H1 (cell line): ENCODE measurements around the gene NR3C2. TPM values are rescaled to one million over a fixed set of nuclear protein-coding genes. Genes with fewer than 3 reads are reported as not detected.

ENCODE experiments used
- CTCF ChIA-PET: fragments of 300-600 bp; sonication (Branson Sonifier 250); formaldehyde crosslinking; loops from one replicate; lab custom pipeline; 2021; ENCODE audit not compliant: partially characterized antibody; lab: Charles Lee
- POLR2A ChIA-PET: fragments of 300-600 bp; sonication (Branson Sonifier 250); formaldehyde crosslinking; loops from one replicate; lab custom pipeline; 2021; ENCODE audit warnings: inconsistent platforms; ENCODE audit not compliant: partially characterized antibody; lab: Charles Lee
- DNase-seq, 2 experiments: peaks; one replicate each; pipeline versions ENCODE4 v3.0.0 to v3.0.0-alpha.2; 2010 to 2022; ENCODE audit warnings: low spot score in 2 of 2, low read depth in 1 of 2, mixed read lengths in 1 of 2
- FAIRE-seq: peaks from 2 replicates; lab custom pipeline; 2011; peaks lifted over from hg19 to GRCh38; lab: Jason Lieb, UNC
- H2AFZ ChIP-seq: 2 replicates; pipeline ENCODE4 v1.8.1; 2012; ENCODE audit warnings: low read length, inconsistent platforms
- H2AK5ac ChIP-seq: 2 replicates; pipeline ENCODE4 v1.6.1; 2013; ENCODE audit warnings: low read depth, low read length
- H2BK120ac ChIP-seq: replicated peaks from 2 replicates; pipeline ENCODE3; 2013; ENCODE audit warnings: low read depth, low read length, inconsistent platforms
- H2BK12ac ChIP-seq: 2 replicates; pipeline ENCODE4 v1.6.1; 2013; ENCODE audit warnings: low read depth, low read length
- H2BK15ac ChIP-seq: 2 replicates; pipeline ENCODE4 v1.6.1; 2013; ENCODE audit warnings: low read length
- H2BK20ac ChIP-seq: 2 replicates; pipeline ENCODE4 v1.6.1; 2013; ENCODE audit warnings: low read length
- H2BK5ac ChIP-seq: 2 replicates; pipeline ENCODE4 v1.6.1; 2013; ENCODE audit warnings: low read depth, low read length
- H3K14ac ChIP-seq: 2 replicates; pipeline ENCODE4 v1.6.1; 2013; ENCODE audit warnings: inconsistent platforms; ENCODE audit not compliant: insufficient read length
- H3K18ac ChIP-seq: 2 replicates; pipeline ENCODE4 v1.6.1; 2013; ENCODE audit warnings: low read length; ENCODE audit errors: extremely low read depth
- H3K23ac ChIP-seq: 2 replicates; pipeline ENCODE4 v1.6.1; 2013; ENCODE audit warnings: inconsistent platforms; ENCODE audit not compliant: insufficient read length
- H3K23me2 ChIP-seq: 2 replicates; pipeline ENCODE4 v1.6.1; 2013; ENCODE audit warnings: low read depth, low read length
- H3K27ac ChIP-seq: 2 replicates; pipeline ENCODE4 v1.6.1; 2011; ENCODE audit warnings: low read depth, low read length, inconsistent platforms
- H3K27me3 ChIP-seq, 4 experiments: replicated peaks in 1 of 4; 1 replicate in 1 of 4; 2 replicates in 3 of 4; pipeline versions ENCODE4 v1.6.1 to v1.8.1; 2011 to 2013; ENCODE audit warnings: low read length in 3 of 4, mild to moderate bottlenecking in 3 of 4, inconsistent platforms in 2 of 4, mixed read lengths in 2 of 4, moderate library complexity in 1 of 4; ENCODE audit not compliant: control insufficient read depth in 3 of 4, insufficient read depth in 3 of 4; ENCODE audit errors: extremely low read depth in 1 of 4
- H3K36me3 ChIP-seq, 4 experiments: 2 replicates each; pipeline versions ENCODE4 v1.6.1 to v1.8.1; 2011 to 2013; ENCODE audit warnings: mild to moderate bottlenecking in 4 of 4, low read length in 3 of 4, moderate library complexity in 2 of 4, control low read depth in 1 of 4, inconsistent platforms in 1 of 4; ENCODE audit not compliant: insufficient read depth in 4 of 4, control insufficient read depth in 2 of 4
- H3K4ac ChIP-seq: replicated peaks from 2 replicates; pipeline ENCODE3; 2013; ENCODE audit warnings: low read length, low read depth, mixed read lengths, inconsistent platforms; ENCODE audit not compliant: insufficient read length
- H3K4me1 ChIP-seq, 4 experiments: replicated peaks in 1 of 4; 1 replicate in 1 of 4; 2 replicates in 3 of 4; pipeline versions ENCODE4 v1.6.1 to v1.8.1; 2011 to 2013; ENCODE audit warnings: low read length in 3 of 4, inconsistent platforms in 2 of 4, mixed read lengths in 1 of 4; ENCODE audit not compliant: insufficient read depth in 4 of 4, control insufficient read depth in 3 of 4
- H3K4me2 ChIP-seq, 2 experiments: 2 replicates each; pipeline versions ENCODE4 v1.6.1 to v1.8.1; 2011 to 2013; ENCODE audit warnings: low read depth in 2 of 2, low read length in 2 of 2, control low read depth in 1 of 2, inconsistent platforms in 1 of 2, mild to moderate bottlenecking in 1 of 2; ENCODE audit not compliant: insufficient read depth in 1 of 2
- H3K4me3 ChIP-seq, 4 experiments: fragments of 200-600, 300-600 bp in 1 of 4; sonication (generic), shearing (Covaris generic), sonication (Bioruptor Twin) in 1 of 4; 2 replicates each; pipeline versions ENCODE4 v1.5.1 to v1.8.1; 2011 to 2016; ENCODE audit warnings: low read length in 4 of 4, low read depth in 3 of 4, control low read depth in 2 of 4, inconsistent platforms in 2 of 4, mild to moderate bottlenecking in 2 of 4, mixed read lengths in 1 of 4, moderate library complexity in 1 of 4; ENCODE audit not compliant: insufficient read depth in 2 of 4; ENCODE audit errors: extremely low read depth in 1 of 4
- H3K56ac ChIP-seq: replicated peaks from 2 replicates; pipeline ENCODE3; 2013; ENCODE audit warnings: low read depth, mild to moderate bottlenecking, mixed read lengths, low read length, inconsistent platforms; ENCODE audit not compliant: insufficient read length
- H3K79me1 ChIP-seq: 2 replicates; pipeline ENCODE4 v1.6.1; 2013; ENCODE audit warnings: low read depth, low read length, control low read depth
- H3K79me2 ChIP-seq, 2 experiments: 2 replicates each; pipeline versions ENCODE4 v1.6.1 to v1.8.1; 2012 to 2013; ENCODE audit warnings: low read length in 2 of 2, mild to moderate bottlenecking in 2 of 2, inconsistent platforms in 1 of 2; ENCODE audit not compliant: insufficient read depth in 2 of 2, control insufficient read depth in 1 of 2
- H3K9ac ChIP-seq, 4 experiments: replicated peaks in 1 of 4; 1 replicate in 1 of 4; 2 replicates in 3 of 4; pipeline versions ENCODE4 v1.6.1 to v1.8.1; 2011 to 2013; ENCODE audit warnings: low read depth in 3 of 4, low read length in 3 of 4, control low read depth in 2 of 4, mild to moderate bottlenecking in 2 of 4, moderate library complexity in 2 of 4, inconsistent platforms in 1 of 4; ENCODE audit errors: extremely low read depth in 1 of 4
- H3K9me3 ChIP-seq, 2 experiments: 2 replicates each; pipeline versions ENCODE4 v1.6.1 to v1.8.1; 2012 to 2013; ENCODE audit warnings: mild to moderate bottlenecking in 2 of 2, moderate library complexity in 2 of 2, control low read depth in 1 of 2, inconsistent platforms in 1 of 2, low read depth in 1 of 2, low read length in 1 of 2, mixed read lengths in 1 of 2; ENCODE audit not compliant: insufficient read depth in 2 of 2
- H4K20me1 ChIP-seq, 2 experiments: replicated peaks in 1 of 2; 2 replicates each; pipeline versions ENCODE3 to v1.8.1; 2011 to 2013; ENCODE audit warnings: inconsistent platforms in 2 of 2, low read length in 2 of 2, mild to moderate bottlenecking in 1 of 2; ENCODE audit not compliant: insufficient read depth in 2 of 2, control insufficient read depth in 1 of 2
- H4K5ac ChIP-seq: 2 replicates; pipeline ENCODE4 v1.6.1; 2013; ENCODE audit warnings: low read length, low read depth, mixed read lengths, inconsistent platforms; ENCODE audit not compliant: insufficient read length
- H4K8ac ChIP-seq: 2 replicates; pipeline ENCODE4 v1.8.0; 2013; ENCODE audit warnings: mild to moderate bottlenecking, moderate library complexity, low read length, inconsistent platforms; ENCODE audit not compliant: insufficient read depth; ENCODE audit errors: extremely low read depth
- H4K91ac ChIP-seq: replicated peaks from 2 replicates; pipeline ENCODE3; 2013; ENCODE audit warnings: low read length, mixed read lengths, inconsistent platforms; ENCODE audit not compliant: insufficient read length
- BCL11A ChIP-seq, 2 experiments: IDR thresholded peaks; one replicate each; pipeline ENCODE4 v1.6.1; 2011; ENCODE audit warnings: low read depth in 2 of 2, low read length in 2 of 2, mild to moderate bottlenecking in 2 of 2
- CREB1 ChIP-seq: IDR thresholded peaks from 2 replicates; pipeline ENCODE4 v1.6.1; 2012; ENCODE audit warnings: inconsistent platforms
- E2F6 ChIP-seq: IDR thresholded peaks from 2 replicates; pipeline ENCODE4 v1.6.1; 2012; ENCODE audit warnings: inconsistent platforms
- WGBS, 2 experiments: shearing (Covaris generic) in 1 of 2; methylation state at CpG; one replicate each; pipeline versions ENCODE4 v1.1.6 to v1.1.7; 2013 to 2015; ENCODE audit warnings: low lambda C conversion rate in 2 of 2, mixed read lengths in 2 of 2, inconsistent platforms in 1 of 2, low coverage in 1 of 2, missing lambda C conversion rate in 1 of 2; ENCODE audit not compliant: insufficient replicate concordance in 2 of 2, insufficient coverage in 1 of 2, insufficient read length in 1 of 2; ENCODE audit errors: extremely low coverage in 1 of 2, missing lambda C conversion rate in 1 of 2; 5-methylcytosine and 5-hydroxymethylcytosine counted together
- polyA plus RNA-seq, 7 experiments: library from polyadenylated mRNA; depleted of rRNA in 3 of 7; stranded (reverse) in 5 of 7; unstranded in 2 of 7; fragments of >200 nt in 5 of 7; fragments of 200-250 nt in 2 of 7; gene quantifications; 1 replicate in 5 of 7; 2 replicates in 1 of 7; 4 replicates in 1 of 7; pipeline versions ENCODE4 v1.2.1 to v1.2.3, GENCODE V29; 2011 to 2013; ENCODE audit warnings: missing spikeins in 2 of 7, mixed read lengths in 2 of 7
- total RNA-seq: library from RNA; stranded (reverse); fragmentation: NEBNext Ultra II Directional; extraction: Animal tissue kit (Norgen Biotek cat#: 25700); gene quantifications from 2 replicates; pipeline ENCODE4 v1.2.1, GENCODE V29; 2021

NR3C2 gene
- total and polyA plus RNA-seq, 2 of the 8 experiments (the other 6 are each of a cell fraction or from before 2014, with no cell fraction given) = 0.80 to 3.9 TPM

DNA sequence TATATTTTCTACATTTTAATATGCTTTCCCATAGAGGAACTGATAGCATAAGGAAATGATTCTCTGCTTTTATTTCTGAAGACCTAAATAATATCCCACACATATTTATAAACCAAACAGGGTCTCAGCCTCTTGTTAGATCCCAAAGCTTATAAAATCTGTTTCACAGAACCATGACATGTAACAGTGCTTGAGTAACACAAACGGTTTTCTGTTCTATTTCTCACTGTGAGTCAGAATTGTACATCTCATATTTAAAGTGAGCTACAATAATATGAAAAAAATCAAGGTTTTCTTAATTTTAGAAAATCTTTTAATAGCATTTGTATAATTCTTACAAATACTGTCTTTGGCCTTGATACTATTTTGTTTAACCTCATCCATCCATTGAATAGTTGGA, 51.2 kb downstream of the NR3C2 start:
- no peak overlapping the region for H2BK15ac ChIP-seq
- H2BK20ac ChIP-seq = no peak overlapping the region
- WGBS, 2 experiments = 84% methylated on average over 1 of the region's 1 CpG; no CpG with 5 or more reads in 1 of the 2 experiments
- H4K8ac ChIP-seq = no peak overlapping the region
- no peaks in the 10 kb centered on the region for H4K20me1 ChIP-seq
- ChIA-PET POLR2A (no interaction called here), CTCF (interaction anchor here (0.9 kb wide), 1 partner anchor 21 kb away, joined by 3 read pairs; no protein-coding TSS in a partner anchor)
- H3K27me3 ChIP-seq = no peaks in the 10 kb centered on the region
- H3K27ac ChIP-seq = no peak overlapping the region
- no peak overlapping the region for H3K23ac ChIP-seq
- no peak overlapping the region for H3K4me2 ChIP-seq
- no peaks in the 10 kb centered on the region for H3K79me2 ChIP-seq
- no peak overlapping the region for H2BK120ac ChIP-seq
- no peak overlapping the region for H2AFZ ChIP-seq
- no peak for DNase-seq
- H3K36me3 ChIP-seq = no peaks in the 10 kb centered on the region
- no peaks in the 10 kb centered on the region for H3K79me1 ChIP-seq
- no peak overlapping the region for H3K56ac ChIP-seq
- FAIRE-seq = no peak
- no peak overlapping the region for H2BK5ac ChIP-seq
- no peak overlapping the region for H2BK12ac ChIP-seq
- no peaks in the 10 kb centered on the region for H3K23me2 ChIP-seq
- H4K5ac ChIP-seq = no peak overlapping the region
- H3K4me3 ChIP-seq = no peak overlapping the region
- no peak overlapping the region for H3K18ac ChIP-seq
- H3K14ac ChIP-seq = no peak overlapping the region
- no peaks in the 10 kb centered on the region for H3K9me3 ChIP-seq
- no peak overlapping the region for H3K9ac ChIP-seq
- TF ChIP-seq CREB1 (no peak), BCL11A (IDR thresholded peaks at IDR 0.05; ENCODE audit: low read depth in 2 of 2, low read length in 2 of 2) (no peak), E2F6 (no peak)
- H3K4ac ChIP-seq = no peak overlapping the region
- H3K4me1 ChIP-seq = no peaks in the 10 kb centered on the region
- no peak overlapping the region for H2AK5ac ChIP-seq
- no peak overlapping the region for H4K91ac ChIP-seq
